Activated CD8-positive, alpha-beta memory T cell treated with anti-CD3 and anti-CD28 coated beads, Interleukin-2, amount 50 U/mL, for 1 hour (primary cell): ENCODE results near the gene RASGRF1.

ENCODE experiments used
- DNase-seq: peaks from one replicate; pipeline ENCODE4 v3.0.0-alpha.2; 2020; ENCODE audit errors: extremely low read depth

RASGRF1 gene

DNA sequence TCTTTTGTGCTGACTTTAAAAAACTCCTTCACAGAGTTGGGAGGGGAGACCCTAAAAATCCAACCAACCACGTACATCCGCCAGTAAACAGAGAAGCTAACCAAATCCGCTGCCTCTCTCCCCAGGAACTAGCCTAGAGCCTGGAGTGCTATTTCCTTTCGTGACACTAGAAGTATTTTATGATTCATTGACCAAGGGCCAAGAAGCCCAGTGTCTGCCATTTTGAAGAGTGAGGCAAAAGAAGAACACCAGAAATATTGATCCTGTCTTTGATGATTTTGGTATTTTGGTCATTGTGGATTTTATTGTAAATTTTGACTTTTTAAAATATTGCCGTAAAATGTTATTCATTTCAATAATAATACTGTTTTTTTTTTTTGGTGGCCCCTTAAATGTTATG, 135.2 kb downstream of the RASGRF1 start:
- no peak for DNase-seq

DNA sequence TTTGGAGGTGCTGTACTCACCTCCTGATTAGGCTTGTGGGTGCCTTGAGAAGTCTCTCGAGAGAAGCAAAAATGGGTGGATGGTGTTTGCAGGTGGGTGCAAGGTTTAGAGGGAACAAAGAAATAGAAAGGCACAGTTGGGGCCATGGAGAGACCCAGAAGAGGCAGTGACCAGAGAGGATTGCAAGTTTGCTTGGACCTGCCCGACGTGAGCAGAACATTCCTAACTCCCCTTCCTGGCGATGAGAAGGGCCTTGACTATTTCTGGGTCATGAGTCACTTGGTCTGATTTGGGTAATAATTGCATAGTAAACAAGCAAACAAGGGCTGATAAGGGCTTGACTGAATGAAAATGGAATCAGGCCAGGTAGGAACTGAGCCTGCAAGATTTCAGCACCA, 138.7 kb downstream of the RASGRF1 start:
- no peak for DNase-seq

DNA sequence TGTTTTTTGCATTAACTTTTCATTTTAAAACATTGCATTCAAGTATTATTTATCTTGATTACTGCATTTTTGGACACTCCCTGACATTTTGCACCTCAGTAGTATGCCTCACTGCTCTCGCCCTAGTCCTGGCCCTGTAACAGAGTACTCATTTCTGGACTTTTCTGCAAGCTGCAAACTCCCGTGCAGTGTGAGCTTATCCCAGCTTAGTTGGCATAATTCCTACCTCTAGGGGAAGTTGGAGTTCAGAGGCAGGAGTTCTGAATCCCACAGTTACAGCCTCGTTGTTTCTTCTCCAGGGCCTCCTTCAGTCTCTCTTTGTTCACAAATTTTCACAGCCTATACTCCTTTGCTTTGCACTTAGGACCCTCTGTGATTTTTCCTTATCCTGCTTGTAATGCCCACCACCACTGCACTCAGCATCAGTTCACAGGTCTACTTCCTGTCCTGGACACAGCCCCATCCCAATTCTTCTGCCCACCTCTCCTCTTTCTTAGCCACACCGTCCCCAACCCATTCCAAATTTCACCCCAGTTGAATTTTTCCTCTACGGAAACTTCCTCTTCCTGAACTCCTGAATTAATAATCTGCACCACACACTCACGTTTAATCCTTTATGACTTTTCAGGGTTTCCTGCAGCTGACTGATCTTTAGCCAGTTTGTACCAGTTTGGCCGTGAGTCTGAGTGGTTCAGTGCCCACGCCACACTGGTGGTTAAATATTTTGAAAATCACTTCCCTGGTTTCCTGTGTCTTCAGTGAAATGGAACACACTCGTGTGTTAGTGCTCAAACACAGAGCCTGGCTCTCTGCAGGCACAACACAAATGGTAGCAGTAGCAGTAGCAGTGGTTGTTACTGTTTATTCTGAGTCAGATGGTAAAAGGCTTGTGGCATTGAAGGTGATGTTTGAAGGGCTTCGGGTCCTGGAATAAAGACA, 139.4 kb downstream of the RASGRF1 start:
- DNase-seq: no peak

DNA sequence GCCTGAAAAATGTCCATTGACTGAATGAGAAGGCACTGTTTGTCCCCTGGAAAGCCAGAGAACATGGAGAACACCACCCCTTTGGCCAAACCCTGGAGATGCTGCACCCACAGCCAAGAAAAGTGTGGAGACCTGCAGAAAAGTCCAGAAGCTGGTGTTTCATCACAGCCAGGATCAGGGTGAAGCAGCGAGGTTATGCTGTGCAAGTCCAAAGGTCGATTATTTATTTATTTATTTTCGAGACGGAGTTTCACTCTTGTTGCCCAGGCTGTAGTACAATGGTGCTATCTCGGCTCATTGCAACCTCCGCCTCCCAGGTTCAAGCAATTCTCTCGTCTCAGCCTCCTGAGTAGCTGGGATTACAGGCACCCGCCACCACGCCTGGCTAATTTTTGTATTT, 140.2 kb downstream of the RASGRF1 start:
- DNase-seq: no peak

DNA sequence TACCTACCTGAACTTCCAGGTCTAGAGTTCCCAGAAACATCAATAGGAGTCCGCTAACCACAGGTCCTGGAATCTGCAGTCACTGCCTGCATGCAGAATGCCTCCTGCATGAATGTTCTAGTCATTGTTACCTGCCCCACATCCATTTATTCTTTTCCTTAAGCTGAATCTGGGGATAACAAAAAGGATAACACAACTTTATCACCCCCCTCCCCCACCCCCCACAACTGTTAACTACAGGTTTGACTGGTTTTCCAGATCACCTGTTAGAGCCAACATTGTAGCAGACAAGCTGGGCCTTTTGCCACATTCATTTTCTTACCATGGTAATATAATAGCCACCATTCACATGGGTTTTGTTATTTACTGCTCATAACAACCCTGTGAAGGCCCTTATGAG, 141.1 kb downstream of the RASGRF1 start:
- DNase-seq: no peak

DNA sequence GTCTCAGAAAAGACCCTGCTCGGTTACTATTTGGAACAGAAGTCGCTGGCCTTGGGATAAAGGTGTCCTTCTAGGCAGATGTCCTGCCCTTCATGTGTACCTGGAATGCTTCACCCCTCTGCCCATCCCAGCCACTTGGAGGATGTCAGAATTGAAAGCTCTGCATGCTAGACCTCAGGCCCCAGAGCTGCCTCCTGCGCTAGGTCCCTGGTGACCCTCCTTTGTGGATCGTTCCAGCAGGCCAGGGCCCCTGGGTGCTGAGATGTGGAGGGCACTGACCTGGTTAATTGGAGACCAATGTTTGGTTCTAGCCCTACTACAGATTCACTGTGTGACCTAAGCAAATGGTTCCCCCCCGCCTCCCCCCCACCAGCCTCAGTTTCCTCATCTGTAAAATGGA, 143.1 kb downstream of the RASGRF1 start:
- no peak for DNase-seq

DNA sequence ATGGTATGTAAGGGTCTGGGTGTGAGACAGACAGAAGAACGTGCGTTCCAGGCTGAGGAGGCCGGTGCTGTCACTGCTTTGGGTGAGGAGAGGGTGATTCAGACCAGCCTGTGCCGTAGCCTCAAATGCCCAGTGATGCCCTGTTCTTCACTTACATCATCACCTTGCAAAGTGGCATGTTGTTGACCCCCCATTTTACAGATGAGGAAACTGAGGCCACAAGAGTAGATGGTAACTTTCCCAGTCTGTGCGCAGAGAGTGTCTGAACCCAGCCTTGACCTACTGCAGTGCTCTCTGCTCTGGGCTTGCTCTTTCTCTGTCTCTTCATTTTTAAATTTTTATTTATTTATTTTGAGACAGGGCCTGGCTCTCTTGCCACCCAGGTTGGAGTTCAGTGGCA, 144.1 kb downstream of the RASGRF1 start:
- no peak for DNase-seq

DNA sequence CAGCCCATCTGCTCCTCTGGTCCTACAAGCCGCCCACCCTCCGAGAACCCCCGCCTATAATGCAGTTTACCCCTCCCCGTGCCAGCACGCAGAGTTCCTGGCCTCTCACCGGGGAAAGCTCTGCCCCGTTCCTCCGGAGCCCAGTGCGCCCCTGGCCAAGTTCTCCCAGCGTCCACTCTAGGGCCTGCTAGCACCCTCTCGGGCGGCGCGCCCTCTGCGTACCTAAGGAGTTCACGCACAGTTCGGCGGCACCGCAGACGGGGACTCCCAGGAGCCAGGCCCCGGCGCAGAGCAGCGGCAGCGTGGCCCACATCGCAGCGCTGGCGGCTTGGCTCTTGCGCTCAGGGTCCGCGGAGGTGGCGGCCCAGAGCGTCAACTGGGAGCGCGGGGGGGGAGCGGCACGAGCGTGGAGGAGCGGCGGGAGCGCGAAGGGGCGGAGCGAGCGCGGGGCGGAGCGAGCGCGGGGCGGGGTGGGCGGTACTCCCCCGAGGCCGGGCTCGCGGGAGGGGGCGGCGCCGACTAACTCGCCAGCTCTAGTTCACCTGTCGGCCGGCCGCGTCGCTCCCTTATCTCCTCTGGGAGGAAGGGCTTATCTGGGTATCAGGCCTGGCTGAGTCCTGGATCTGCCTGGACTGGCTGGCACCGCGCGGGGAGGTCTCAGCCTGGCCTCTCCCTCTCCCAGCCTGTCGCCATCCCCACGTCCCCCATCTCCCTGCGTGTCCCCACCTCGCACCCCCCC, 145.7 kb downstream of the RASGRF1 start, which contains the start of gene CTSH:
Gene CTSH (minus strand): TSS at position 378 of the 739 bp plus-strand sequence. CDS start 65 bp downstream, at position 313.
- peak; percentile 2 for DNase-seq

DNA sequence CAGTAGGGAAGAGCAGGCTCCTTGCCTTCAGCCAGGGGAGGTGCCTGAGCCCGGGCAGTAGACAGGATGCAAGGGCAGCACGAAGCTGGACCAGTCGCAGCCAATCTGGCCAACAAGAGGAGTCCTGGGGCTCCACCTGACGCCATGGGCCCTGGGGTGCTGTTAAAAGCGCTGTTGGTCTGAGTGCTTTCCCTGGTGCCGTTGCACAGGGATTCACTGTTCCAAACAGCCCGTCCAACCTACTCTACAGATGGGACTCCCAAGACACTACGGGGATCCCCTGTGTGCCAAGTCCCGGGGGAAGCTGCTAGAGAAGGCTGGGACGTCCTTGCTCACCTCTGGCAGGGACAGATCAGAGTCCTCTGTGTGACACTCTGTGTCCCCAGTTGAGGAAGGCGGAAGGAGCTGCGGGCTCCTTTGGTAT, 146.4 kb downstream of the RASGRF1 start:
- no peak for DNase-seq

DNA sequence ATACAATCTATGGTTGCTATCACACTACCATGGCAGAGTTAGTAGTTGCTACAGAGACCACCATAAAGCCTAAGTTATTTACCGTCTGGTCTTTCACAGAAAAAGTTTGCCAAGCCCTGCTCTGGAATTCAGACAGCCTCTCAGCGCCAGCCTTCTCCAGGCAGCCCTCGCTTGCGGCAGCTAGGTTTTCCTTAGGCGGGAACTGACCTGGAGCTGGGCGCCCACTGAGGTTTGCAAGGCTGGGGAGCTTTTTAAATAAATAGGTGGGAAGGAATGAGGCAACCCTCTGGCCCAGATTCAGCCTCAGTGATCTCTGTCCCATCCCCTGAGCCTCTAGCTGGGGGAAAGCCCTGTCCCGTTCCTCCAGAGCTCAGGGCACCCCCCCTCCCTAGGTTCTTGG, 146.9 kb downstream of the RASGRF1 start:
- DNase-seq: no peak

DNA sequence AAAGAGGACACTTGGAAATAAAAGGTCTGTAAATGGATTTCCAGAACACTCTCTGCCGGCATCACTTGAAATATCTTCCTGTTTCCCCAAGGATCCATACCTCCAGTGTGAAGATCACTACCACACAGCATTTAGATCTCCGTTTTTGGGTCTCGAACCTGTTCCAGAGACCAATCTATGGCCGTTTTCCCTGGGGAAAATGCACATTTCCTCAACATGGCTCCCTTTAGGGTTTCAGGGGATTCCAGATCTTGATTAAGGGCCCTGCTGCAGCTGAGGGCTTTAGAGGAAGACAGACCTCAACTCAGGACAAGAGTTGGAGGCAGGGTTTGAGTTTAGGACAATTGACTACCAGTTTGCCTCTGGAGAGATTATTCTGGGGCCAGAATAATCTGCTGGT, 147.8 kb downstream of the RASGRF1 start:
- DNase-seq: no peak

DNA sequence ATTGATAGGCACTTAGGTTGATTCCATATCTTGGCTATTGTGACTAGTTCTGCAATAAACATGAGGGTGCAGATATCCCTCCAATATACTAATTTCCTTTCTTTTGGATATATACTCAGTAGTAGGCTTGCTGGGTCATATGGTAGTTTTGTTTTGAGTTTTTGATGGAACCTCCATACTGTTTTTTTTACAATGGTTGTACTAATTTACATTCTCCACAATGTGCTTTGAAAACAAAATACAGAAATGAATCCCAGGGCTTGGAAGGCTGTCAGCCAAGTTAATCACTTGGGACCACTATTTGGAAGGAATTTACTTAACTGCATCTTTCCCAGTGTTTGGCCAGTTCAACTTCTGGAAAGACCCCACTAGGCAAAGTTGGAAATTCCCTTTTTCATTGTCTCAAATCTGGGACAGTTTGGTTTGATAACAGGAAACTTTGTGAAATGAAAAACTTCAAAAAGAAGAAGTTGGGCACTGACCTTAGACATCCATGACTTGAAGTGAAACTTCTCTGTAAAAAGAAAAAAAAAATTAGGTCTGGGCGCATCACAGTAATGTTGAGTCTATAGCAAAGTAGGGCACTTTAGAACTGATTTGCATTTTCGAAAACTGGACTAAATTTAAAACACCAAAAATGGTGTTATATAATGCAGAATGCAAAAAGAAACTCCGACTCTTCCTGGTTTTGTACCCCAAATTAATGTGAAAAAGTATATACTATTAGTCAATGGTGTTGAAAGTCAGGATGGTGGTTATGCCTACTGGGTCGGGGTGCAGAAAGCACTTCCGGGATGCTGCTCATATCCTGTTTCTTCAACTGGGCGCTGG, 151.7 kb downstream of the RASGRF1 start:
- no peak for DNase-seq

DNA sequence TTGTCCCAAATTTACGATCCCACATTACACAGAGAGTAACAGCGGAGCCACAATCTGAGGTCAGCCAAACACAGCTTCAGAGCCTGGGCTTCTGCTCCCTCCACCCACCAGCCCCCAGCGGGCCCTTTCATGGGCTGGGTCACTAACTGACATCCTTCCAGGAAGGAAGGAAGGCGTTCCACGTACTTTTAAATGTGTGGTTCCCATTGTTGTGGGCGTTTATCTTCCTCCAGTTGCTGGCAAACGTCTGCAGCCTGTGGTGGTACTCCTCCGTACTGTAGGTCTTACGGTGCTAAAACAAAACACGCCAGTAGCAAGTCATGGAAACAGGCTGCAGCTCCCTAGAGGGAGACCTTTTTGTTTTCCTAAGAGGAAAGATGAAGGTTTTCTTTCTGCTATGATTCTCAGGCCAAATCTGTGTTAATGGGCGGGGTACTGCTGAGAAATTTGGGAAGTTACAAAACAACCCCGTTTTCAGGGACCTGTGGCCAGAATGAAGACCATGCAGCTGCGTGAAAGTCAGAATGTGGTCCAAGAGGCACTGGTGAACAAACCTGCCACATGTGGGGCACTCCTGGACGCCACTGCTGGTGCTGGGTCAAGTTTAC, 153.3 kb downstream of the RASGRF1 start:
- no peak for DNase-seq

DNA sequence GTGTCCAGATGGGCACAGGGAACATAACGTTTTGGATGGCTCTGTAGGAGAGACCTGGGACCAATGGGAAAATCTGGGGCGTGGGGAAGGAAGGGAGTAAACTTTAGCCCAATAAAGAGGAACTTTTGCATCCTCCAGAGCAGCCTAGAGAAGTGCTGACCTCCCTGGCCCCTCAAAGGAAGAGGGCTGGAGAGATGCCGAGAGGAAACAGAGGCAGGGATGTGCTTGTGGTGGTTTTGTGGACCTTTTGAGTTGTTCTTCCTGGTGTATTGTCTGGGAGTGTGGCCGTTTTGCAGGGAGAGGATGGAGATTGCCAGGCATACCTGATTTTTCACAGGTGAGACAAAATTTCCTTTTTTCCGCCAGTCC, 155.9 kb downstream of the RASGRF1 start:
- no peak for DNase-seq

DNA sequence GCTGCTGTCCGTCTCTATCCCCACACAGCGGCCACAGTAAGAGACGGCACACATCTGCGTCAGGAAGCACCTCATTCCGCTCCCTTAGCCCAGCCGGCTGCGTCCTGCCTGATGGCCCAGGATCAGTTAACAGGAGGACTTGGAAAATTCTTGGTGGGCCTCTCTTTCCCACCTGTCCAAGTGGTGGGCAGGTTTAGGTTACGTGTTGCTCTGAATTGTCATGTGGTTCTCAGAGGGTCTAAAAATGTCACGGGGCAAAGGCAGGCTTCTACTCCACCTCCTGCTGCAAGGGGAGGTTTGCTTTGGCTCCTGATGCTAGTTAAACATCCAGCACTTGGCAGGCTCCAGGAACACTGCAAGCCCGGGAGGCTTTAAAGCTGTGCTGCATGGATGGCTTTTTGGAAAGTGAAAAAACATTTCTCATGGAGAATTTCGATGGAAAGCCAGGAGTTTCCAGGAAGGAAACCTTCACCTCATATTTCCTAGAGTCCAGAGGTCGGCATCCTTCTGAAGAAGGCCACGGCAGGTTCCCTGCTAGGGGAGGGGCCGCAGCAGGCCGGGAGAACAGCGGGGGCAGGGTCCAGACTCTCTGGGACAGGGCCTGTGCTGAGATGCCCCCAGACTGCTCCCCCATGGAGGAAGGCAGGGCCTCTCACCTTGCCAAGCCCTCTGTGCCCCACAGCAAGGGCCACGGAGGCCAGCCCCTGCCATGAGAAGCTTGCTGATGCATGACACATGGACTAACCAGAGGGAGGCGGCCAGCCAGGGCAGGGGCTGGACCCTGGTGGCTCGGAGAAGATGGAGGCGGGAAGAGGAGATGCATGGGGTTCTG, 156.5 kb downstream of the RASGRF1 start:
- no peak for DNase-seq

DNA sequence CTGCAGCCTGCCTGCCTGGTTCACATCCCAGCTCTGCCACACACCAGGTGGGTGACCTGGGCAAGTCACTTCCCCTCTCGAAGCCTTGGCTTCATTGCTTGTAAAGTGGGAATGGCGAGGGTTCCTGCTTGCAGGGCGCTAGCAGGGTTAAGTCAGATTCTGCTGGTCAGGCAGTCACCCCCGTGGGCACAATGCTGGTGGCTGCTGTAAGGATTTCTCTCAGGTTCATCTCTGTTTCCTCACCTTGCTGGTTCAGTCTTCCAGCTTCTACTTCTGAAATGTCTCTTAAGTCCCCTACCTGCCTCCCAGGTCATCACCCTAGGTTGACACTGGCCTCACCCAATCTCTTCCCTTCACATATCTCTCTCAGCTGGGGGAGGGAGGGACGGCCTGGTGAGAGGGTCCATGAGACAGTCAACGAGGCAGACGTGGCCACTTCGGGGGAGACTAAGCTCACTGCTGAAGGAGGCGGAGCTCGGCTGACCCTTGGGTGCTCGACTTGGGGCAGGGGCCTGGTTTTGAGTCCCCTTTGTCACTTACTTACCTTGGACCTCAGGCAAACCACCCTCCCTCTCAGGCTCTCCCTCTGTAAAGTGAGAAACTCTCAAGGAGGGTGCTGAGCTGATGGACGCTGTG, 157.3 kb downstream of the RASGRF1 start:
- DNase-seq: no peak

DNA sequence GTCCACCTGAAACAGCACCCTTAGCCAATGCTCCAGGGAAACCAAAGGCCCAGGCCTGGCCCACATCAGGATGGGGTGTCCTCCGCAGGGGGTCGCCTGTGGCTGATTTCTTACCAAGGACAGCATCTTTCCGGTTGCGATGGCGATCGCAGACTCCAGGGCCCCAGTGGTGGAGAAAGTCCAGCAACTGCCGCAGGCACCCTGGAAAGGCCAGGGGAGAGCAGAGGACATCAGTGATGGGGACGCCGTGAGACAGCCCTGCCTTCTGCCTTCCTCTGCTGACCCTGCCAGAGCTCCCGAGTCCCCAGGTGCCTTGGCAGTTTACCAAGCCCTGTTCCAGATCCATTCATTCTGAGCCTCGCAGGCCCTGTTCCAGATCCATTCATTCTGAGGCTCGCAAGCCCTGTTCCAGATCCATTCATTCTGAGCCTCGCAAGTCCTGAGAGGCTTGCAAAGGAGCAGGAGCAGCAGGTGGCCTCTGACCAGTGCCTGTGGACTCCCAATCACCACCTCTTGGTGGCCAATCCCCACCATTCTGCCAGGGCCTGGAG, 158.2 kb downstream of the RASGRF1 start:
- DNase-seq: no peak

DNA sequence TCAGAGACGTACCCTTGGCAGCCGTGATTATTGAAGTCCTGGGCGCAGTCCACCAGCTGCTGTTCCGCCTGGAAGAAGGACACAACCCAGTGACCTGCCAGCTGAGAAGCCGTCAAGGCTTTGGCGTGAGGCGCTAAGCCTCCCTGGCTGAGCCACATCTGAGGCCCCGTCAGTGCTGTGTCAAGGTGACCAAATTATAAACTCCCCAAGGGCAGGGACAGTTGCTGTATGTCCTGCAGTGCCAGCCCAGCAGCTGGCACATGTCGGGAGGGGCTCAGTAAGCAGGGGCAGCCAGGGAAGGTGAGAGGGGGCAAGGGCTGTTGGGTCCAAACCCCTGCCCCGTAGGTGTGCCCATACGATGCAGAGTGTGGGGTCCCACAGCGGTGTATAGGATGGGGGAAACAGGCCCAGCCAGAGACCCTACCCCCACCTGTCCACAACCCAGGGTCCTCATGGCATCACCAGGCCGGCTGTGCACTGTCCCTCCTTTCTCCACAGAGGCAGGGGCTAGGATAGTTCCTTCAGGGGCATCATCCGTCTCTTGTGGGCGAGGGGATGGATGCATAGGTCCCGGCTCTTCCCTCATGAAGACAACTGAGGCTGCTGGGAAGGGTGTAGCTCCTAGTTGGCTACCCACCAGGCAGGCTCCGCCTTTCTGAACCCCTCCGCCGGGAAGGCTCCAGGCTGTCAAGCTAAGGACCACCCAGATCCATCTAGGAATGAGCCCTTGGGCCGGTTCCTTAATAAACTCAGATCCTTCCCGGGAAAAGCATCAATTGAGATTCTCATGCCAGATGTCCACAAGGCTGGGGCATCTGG, 158.9 kb downstream of the RASGRF1 start:
- DNase-seq: no peak
